Measurements from ENCODE around the gene SPTLC1. TPM values are rescaled to one million over a fixed set of nuclear protein-coding genes. Genes with fewer than 3 reads are reported as not detected.

SPTLC1 gene
- polyA plus RNA-seq, 4 donors: 13.4 to 86.5 (median 37.9) TPM

DNA sequence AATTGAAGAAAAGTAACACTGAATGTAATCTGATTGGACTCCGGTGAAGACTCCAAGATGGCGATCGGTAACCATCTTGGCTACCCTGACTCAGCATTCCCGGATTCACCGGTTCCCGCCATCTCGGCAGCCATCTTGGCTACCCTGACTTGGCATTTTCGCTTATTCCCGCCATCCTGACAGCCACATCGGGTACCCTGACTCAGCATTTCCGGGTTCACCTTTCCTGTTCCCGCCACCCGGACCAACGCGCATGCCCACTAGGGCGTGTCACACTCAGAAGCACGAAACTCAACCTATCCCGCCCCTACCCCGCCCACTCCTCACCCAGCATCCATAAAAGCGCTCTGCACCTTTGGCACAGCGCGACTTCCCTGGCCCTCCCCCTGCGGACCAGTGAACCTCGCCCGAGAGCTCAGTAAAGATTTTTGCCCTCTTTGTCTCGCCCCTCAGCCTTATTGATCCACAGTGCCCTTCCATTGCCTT lies 17.2 kb downstream of the SPTLC1 start:
- peak overlapping the region in 1 of 3 donors; percentile 64 for H3K27ac ChIP-seq (ENCODE audit: low read depth in 1 of 3, low read length in 2 of 3)
- 35 to 66% (median 45%) methylated on average over 26 of the region's 26 CpGs for WGBS, 3 donors
- FAIRE-seq (no peak), DNase-seq (peak; percentile 94 to 95)
- peaks cover 0 to 6% (median 2%) of the 10 kb centered on the region in 3 donors for H3K36me3 ChIP-seq (ENCODE audit: control insufficient read depth in 3 of 3, insufficient read depth in 2 of 3, low read depth in 1 of 3, low read length in 3 of 3)
- H3K4me1 ChIP-seq (ENCODE audit: control insufficient read depth in 3 of 3, insufficient read depth in 2 of 3, low read depth in 1 of 3, low read length in 2 of 3): no peaks in the 10 kb centered on the region
- H3K4me3 ChIP-seq (ENCODE audit: low read depth in 1 of 3, low read length in 3 of 3): peak overlapping the region in 1 of 3 donors; percentile 39
- no peaks in the 10 kb centered on the region for H3K27me3 ChIP-seq (ENCODE audit: control insufficient read depth in 3 of 3, insufficient read depth in 3 of 3, low read length in 3 of 3)
- no peaks in the 10 kb centered on the region for H3K9me3 ChIP-seq (ENCODE audit: control insufficient read depth in 2 of 2, insufficient read depth in 1 of 2, low read depth in 1 of 2, low read length in 1 of 2)

DNA sequence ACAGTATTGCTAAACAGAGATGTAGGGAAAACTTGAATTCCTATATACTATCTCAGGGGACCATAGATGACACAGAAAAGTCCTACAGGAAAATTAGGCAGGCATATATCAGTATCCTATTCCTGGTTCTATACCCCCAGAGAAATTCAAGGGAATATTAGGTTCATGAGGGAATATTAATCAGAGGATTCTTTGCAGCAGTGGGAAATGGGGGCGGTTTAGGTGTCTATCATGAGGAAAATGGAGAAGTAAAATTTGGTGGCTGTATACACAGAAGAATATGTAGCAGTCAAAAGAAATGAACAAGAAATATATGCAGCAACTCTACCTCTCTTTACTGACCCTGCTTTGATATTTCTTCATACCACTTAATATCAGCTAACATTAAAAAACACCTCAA lies 20.0 kb downstream of the SPTLC1 start:
- DNase-seq: no peak
- Histone ChIP-seq H3K4me1 (ENCODE audit: control insufficient read depth in 3 of 3, insufficient read depth in 2 of 3, low read depth in 1 of 3, low read length in 2 of 3) (no peaks in the 10 kb centered on the region), H3K4me3 (ENCODE audit: low read depth in 1 of 3, low read length in 3 of 3) (no peak overlapping the region), H3K27me3 (ENCODE audit: control insufficient read depth in 3 of 3, insufficient read depth in 3 of 3, low read length in 3 of 3) (no peaks in the 10 kb centered on the region), H3K36me3 (ENCODE audit: control insufficient read depth in 3 of 3, insufficient read depth in 2 of 3, low read depth in 1 of 3, low read length in 3 of 3) (peaks cover 0 to 3% (median 2%) of the 10 kb centered on the region in 3 donors), H3K27ac (ENCODE audit: low read depth in 1 of 3, low read length in 2 of 3) (no peak overlapping the region), H3K9me3 (ENCODE audit: control insufficient read depth in 2 of 2, insufficient read depth in 1 of 2, low read depth in 1 of 2, low read length in 1 of 2) (no peaks in the 10 kb centered on the region)
- WGBS, 3 donors: 89 to 100% (median 100%) methylated on average over 1 of the region's 1 CpG
- FAIRE-seq: no peak

DNA sequence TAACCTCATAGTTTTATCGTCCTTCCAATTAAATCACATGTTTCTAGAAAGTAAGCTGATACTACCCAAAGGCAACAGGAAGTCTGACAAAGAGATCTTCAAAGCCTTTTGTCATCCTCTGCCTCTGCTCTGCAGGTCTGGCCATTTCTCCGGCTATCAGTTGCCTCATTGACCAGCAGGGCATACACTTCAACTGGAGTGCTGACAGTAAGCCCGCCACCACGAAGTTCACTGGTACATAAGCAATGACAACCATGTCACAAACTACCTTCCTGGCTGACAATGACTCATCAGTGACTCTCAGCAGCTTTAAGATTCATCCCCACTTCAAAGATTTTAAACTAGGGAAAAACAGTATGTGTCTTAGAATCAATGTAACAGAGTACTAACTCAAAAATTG lies 20.6 kb downstream of the SPTLC1 start:
- Histone ChIP-seq H3K27ac (ENCODE audit: low read depth in 1 of 3, low read length in 2 of 3) (no peak overlapping the region), H3K27me3 (ENCODE audit: control insufficient read depth in 3 of 3, insufficient read depth in 3 of 3, low read length in 3 of 3) (no peaks in the 10 kb centered on the region), H3K4me1 (ENCODE audit: control insufficient read depth in 3 of 3, insufficient read depth in 2 of 3, low read depth in 1 of 3, low read length in 2 of 3) (no peaks in the 10 kb centered on the region), H3K4me3 (ENCODE audit: low read depth in 1 of 3, low read length in 3 of 3) (no peak overlapping the region), H3K36me3 (ENCODE audit: control insufficient read depth in 3 of 3, insufficient read depth in 2 of 3, low read depth in 1 of 3, low read length in 3 of 3) (peaks cover 0 to 3% (median 2%) of the 10 kb centered on the region in 3 donors), H3K9me3 (ENCODE audit: control insufficient read depth in 2 of 2, insufficient read depth in 1 of 2, low read depth in 1 of 2, low read length in 1 of 2) (no peaks in the 10 kb centered on the region)
- FAIRE-seq (no peak), DNase-seq (no peak)
- WGBS, 3 donors: 81 to 93% (median 91%) methylated on average over 4 of the region's 4 CpGs

DNA sequence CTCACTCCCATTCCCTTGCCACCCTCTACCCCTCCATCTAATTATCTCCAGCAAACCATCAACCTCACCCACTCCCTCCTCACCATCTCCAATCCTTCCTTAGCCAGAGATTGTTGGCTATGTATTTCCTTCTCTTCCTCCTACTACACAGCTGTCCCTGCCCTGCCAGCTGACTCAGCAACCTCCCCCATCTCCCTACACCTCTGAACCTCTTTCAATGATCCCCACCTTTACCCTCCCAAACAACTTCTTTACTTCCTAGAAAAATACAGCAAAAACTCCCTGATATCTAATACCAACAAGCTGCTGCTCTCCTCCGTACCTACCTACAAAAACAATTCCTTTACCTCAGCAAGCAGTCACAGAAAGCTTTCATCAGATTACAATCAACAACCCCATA lies 37.3 kb downstream of the SPTLC1 start:
- no peak overlapping the region for H3K27ac ChIP-seq (ENCODE audit: low read depth in 1 of 3, low read length in 2 of 3)
- no peaks in the 10 kb centered on the region for H3K9me3 ChIP-seq (ENCODE audit: control insufficient read depth in 2 of 2, insufficient read depth in 1 of 2, low read depth in 1 of 2, low read length in 1 of 2)
- 97 to 100% (median 100%) methylated on average over 1 of the region's 1 CpG for WGBS, 3 donors
- H3K27me3 ChIP-seq (ENCODE audit: control insufficient read depth in 3 of 3, insufficient read depth in 3 of 3, low read length in 3 of 3): no peaks in the 10 kb centered on the region
- DNase-seq (no peak), FAIRE-seq (no peak)
- H3K4me1 ChIP-seq (ENCODE audit: control insufficient read depth in 3 of 3, insufficient read depth in 2 of 3, low read depth in 1 of 3, low read length in 2 of 3): no peaks in the 10 kb centered on the region
- no peak overlapping the region for H3K4me3 ChIP-seq (ENCODE audit: low read depth in 1 of 3, low read length in 3 of 3)
- H3K36me3 ChIP-seq (ENCODE audit: control insufficient read depth in 3 of 3, insufficient read depth in 2 of 3, low read depth in 1 of 3, low read length in 3 of 3): peaks cover 5 to 41% (median 9%) of the 10 kb centered on the region in 3 donors

DNA sequence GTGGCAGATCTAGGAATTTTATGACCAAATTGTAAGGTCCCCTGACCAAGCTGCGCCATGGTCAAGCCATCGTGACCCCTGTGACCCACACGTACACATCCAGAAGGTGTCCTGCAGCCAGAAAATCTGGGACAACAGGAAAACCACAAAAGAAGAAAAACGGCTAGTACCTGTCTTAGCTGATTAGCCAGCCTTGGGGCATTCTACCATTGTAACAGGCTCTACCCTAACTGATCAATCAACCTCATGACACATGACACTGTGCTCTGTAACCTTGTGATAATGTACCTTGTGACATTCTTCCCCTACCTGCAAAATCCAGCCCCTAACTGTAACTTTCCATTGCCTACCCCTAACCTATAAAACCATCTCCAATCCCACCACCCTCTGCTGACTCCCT lies 43.6 kb downstream of the SPTLC1 start:
- H3K9me3 ChIP-seq (ENCODE audit: control insufficient read depth in 2 of 2, insufficient read depth in 1 of 2, low read depth in 1 of 2, low read length in 1 of 2): no peaks in the 10 kb centered on the region
- 88 to 91% (median 88%) methylated on average over 4 of the region's 4 CpGs for WGBS, 3 donors
- no peak overlapping the region for H3K27ac ChIP-seq (ENCODE audit: low read depth in 1 of 3, low read length in 2 of 3)
- H3K27me3 ChIP-seq (ENCODE audit: control insufficient read depth in 3 of 3, insufficient read depth in 3 of 3, low read length in 3 of 3): no peaks in the 10 kb centered on the region
- H3K4me1 ChIP-seq (ENCODE audit: control insufficient read depth in 3 of 3, insufficient read depth in 2 of 3, low read depth in 1 of 3, low read length in 2 of 3): no peaks in the 10 kb centered on the region
- FAIRE-seq: no peak
- no peak for DNase-seq
- H3K4me3 ChIP-seq (ENCODE audit: low read depth in 1 of 3, low read length in 3 of 3): no peak overlapping the region
- H3K36me3 ChIP-seq (ENCODE audit: control insufficient read depth in 3 of 3, insufficient read depth in 2 of 3, low read depth in 1 of 3, low read length in 3 of 3): peaks cover 4 to 41% (median 11%) of the 10 kb centered on the region in 3 donors

DNA sequence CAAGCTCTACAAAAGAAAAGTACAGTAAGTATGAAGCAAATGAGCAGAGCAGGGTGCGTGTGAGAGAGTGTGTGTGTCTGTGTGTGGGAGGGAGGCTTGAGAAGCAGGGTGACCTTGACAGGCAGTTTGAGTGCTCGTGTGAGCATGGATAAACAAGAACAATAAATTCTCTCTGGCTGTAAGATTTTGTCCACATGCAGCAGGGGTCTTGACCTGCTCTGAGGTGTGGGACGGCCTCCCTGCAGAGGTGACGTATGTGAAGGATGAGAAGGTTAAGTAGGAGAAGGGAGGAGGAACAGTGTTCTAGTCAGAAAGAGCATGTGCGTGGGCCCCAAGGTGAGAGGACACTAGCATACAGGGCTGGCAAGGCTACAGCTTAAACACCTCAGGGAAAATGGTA lies 49.0 kb downstream of the SPTLC1 start:
- DNase-seq (no peak), FAIRE-seq (no peak)
- no peak overlapping the region for H3K27ac ChIP-seq (ENCODE audit: low read depth in 1 of 3, low read length in 2 of 3)
- no peaks in the 10 kb centered on the region for H3K4me1 ChIP-seq (ENCODE audit: control insufficient read depth in 3 of 3, insufficient read depth in 2 of 3, low read depth in 1 of 3, low read length in 2 of 3)
- WGBS, 3 donors: 92 to 94% (median 93%) methylated on average over 5 of the region's 5 CpGs
- peaks cover 16 to 23% (median 20%) of the 10 kb centered on the region in 3 donors for H3K36me3 ChIP-seq (ENCODE audit: control insufficient read depth in 3 of 3, insufficient read depth in 2 of 3, low read depth in 1 of 3, low read length in 3 of 3)
- no peak overlapping the region for H3K4me3 ChIP-seq (ENCODE audit: low read depth in 1 of 3, low read length in 3 of 3)
- H3K9me3 ChIP-seq (ENCODE audit: control insufficient read depth in 2 of 2, insufficient read depth in 1 of 2, low read depth in 1 of 2, low read length in 1 of 2): peaks cover 0 to 3% of the 10 kb centered on the region in 2 donors
- no peaks in the 10 kb centered on the region for H3K27me3 ChIP-seq (ENCODE audit: control insufficient read depth in 3 of 3, insufficient read depth in 3 of 3, low read length in 3 of 3)

DNA sequence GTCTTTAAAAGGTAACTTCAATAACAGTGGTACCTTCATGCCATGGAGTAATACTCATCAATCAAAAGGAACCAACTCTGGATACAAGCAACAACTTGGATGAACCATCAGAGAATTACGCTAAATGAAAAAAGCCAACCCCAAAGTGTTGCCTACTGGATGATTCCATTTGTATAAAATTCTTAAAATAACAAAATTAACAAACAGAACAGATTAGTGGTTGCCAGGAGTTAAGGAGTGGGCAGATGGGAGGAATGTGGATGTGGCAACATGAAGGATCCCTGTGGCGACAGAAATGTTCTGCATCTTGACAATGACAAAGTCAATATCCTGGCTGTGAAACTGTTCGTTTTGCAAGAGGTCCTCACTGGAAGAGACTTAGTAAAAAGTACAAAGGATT lies 50.5 kb downstream of the SPTLC1 start:
- Histone ChIP-seq H3K27me3 (ENCODE audit: control insufficient read depth in 3 of 3, insufficient read depth in 3 of 3, low read length in 3 of 3) (no peaks in the 10 kb centered on the region), H3K36me3 (ENCODE audit: control insufficient read depth in 3 of 3, insufficient read depth in 2 of 3, low read depth in 1 of 3, low read length in 3 of 3) (peaks cover 14 to 27% (median 15%) of the 10 kb centered on the region in 3 donors), H3K27ac (ENCODE audit: low read depth in 1 of 3, low read length in 2 of 3) (no peak overlapping the region), H3K9me3 (ENCODE audit: control insufficient read depth in 2 of 2, insufficient read depth in 1 of 2, low read depth in 1 of 2, low read length in 1 of 2) (peaks cover 0 to 11% of the 10 kb centered on the region in 2 donors), H3K4me1 (ENCODE audit: control insufficient read depth in 3 of 3, insufficient read depth in 2 of 3, low read depth in 1 of 3, low read length in 2 of 3) (no peaks in the 10 kb centered on the region), H3K4me3 (ENCODE audit: low read depth in 1 of 3, low read length in 3 of 3) (no peak overlapping the region)
- WGBS, 3 donors: 86 to 95% (median 93%) methylated on average over 3 of the region's 3 CpGs
- DNase-seq: no peak
- no peak for FAIRE-seq

DNA sequence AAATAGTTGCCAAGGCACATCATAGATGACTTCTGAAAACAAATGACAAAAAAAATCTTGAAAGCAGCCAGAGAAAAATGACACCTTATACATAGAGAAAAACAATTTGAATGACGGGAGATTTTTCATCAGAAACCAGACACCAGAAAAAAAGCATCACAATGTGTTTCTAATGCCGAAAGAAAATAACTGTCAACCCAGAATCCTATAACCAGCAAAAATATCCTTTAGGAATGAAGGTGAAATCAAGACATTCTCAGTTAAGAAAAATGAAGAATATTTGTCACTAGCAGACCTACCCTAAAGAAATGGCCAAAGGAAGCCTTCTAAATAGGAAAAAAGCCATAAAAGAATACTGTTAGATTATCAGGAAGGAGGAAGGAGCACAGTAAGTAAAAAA lies 54.0 kb downstream of the SPTLC1 start:
- 98 to 100% (median 98%) methylated on average over 2 of the region's 2 CpGs for WGBS, 3 donors
- no peaks in the 10 kb centered on the region for H3K4me1 ChIP-seq (ENCODE audit: control insufficient read depth in 3 of 3, insufficient read depth in 2 of 3, low read depth in 1 of 3, low read length in 2 of 3)
- DNase-seq: peak in 1 of 2 donors; percentile 27
- peaks cover 9 to 19% (median 18%) of the 10 kb centered on the region in 3 donors for H3K36me3 ChIP-seq (ENCODE audit: control insufficient read depth in 3 of 3, insufficient read depth in 2 of 3, low read depth in 1 of 3, low read length in 3 of 3)
- H3K27ac ChIP-seq (ENCODE audit: low read depth in 1 of 3, low read length in 2 of 3): no peak overlapping the region
- H3K9me3 ChIP-seq (ENCODE audit: control insufficient read depth in 2 of 2, insufficient read depth in 1 of 2, low read depth in 1 of 2, low read length in 1 of 2): peaks cover 0 to 11% of the 10 kb centered on the region in 2 donors
- no peak overlapping the region for H3K4me3 ChIP-seq (ENCODE audit: low read depth in 1 of 3, low read length in 3 of 3)
- no peaks in the 10 kb centered on the region for H3K27me3 ChIP-seq (ENCODE audit: control insufficient read depth in 3 of 3, insufficient read depth in 3 of 3, low read length in 3 of 3)
- no peak for FAIRE-seq

DNA sequence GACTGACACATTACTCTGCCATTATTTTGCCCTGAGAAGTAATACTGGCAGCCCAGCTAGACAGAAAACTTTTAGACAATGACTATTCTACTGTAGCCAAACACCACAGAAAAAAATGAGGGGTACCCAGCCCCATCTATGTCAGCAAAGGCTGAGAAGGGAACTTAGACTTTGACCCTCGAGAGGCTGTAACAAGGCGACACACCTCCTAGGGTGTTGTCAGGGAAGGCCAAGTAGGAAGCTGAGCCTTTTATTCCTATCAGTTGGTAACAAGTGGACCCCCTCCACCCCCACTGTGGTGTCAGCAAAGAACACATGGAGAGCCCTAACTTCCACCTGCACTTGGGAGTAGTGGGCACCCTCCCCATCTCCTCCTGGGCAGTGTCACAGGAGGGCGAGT lies 55.6 kb downstream of the SPTLC1 start:
- Histone ChIP-seq H3K36me3 (ENCODE audit: control insufficient read depth in 3 of 3, insufficient read depth in 2 of 3, low read depth in 1 of 3, low read length in 3 of 3) (peaks cover 9 to 18% (median 12%) of the 10 kb centered on the region in 3 donors), H3K9me3 (ENCODE audit: control insufficient read depth in 2 of 2, insufficient read depth in 1 of 2, low read depth in 1 of 2, low read length in 1 of 2) (peaks cover 0 to 11% of the 10 kb centered on the region in 2 donors), H3K27me3 (ENCODE audit: control insufficient read depth in 3 of 3, insufficient read depth in 3 of 3, low read length in 3 of 3) (no peaks in the 10 kb centered on the region), H3K4me3 (ENCODE audit: low read depth in 1 of 3, low read length in 3 of 3) (no peak overlapping the region), H3K27ac (ENCODE audit: low read depth in 1 of 3, low read length in 2 of 3) (no peak overlapping the region), H3K4me1 (ENCODE audit: control insufficient read depth in 3 of 3, insufficient read depth in 2 of 3, low read depth in 1 of 3, low read length in 2 of 3) (no peaks in the 10 kb centered on the region)
- 74 to 89% (median 80%) methylated on average over 3 of the region's 3 CpGs for WGBS, 3 donors
- FAIRE-seq (no peak), DNase-seq (peak; percentile 38 to 64)
